GM23338 (cell line): Measurements from ENCODE around the gene FARP1. TPM values are rescaled to one million over a fixed set of nuclear protein-coding genes. Genes with fewer than 3 reads are reported as not detected.

Experiments used
- ATAC-seq: fragments of 200-7000 bp; cut with Tn5 transposase; 3 replicates; pipeline ENCODE4 v1.9.1; 2020
- DNase-seq: peaks from one replicate; pipeline ENCODE4 v3.0.0-alpha.2; 2015; ENCODE audit warnings: low spot score
- H2AFZ ChIP-seq: fragments of 200-600 bp; sonication (generic); 2 replicates; pipeline ENCODE4 v1.8.0; 2016; ENCODE audit warnings: antibody characterized with exemption, mild to moderate bottlenecking, moderate library complexity
- H3F3A ChIP-seq: fragments of 200-600 bp; sonication (generic); replicated peaks from 2 replicates; pipeline ENCODE4 v1.8.0; 2017; ENCODE audit warnings: antibody characterized with exemption, mixed run types, low read depth
- H3K27ac ChIP-seq: fragments of 200-600 bp; sonication (generic); 2 replicates; pipeline ENCODE4 v1.6.1; 2016; ENCODE audit warnings: low read depth
- H3K27me3 ChIP-seq: fragments of 200-600 bp; sonication (generic); 2 replicates; pipeline ENCODE4 v1.8.0; 2016; ENCODE audit warnings: mild to moderate bottlenecking, mixed run types, moderate library complexity; ENCODE audit not compliant: insufficient read depth
- H3K36me3 ChIP-seq: fragments of 200-600 bp; sonication (generic); 2 replicates; pipeline ENCODE4 v1.8.0; 2016; ENCODE audit warnings: mild to moderate bottlenecking; ENCODE audit not compliant: insufficient read depth
- H3K4me1 ChIP-seq: fragments of 200-600 bp; sonication (generic); 2 replicates; pipeline ENCODE4 v1.8.0; 2016; ENCODE audit warnings: mild to moderate bottlenecking, moderate library complexity; ENCODE audit not compliant: insufficient read depth
- H3K4me2 ChIP-seq: fragments of 200-600 bp; sonication (generic); 2 replicates; pipeline ENCODE4 v1.7.1; 2017; ENCODE audit warnings: mixed run types
- H3K4me3 ChIP-seq: fragments of 200-600 bp; sonication (generic); 2 replicates; pipeline ENCODE4 v1.6.1; 2016; ENCODE audit warnings: mixed run types
- H3K79me2 ChIP-seq: fragments of 200-600 bp; sonication (generic); replicated peaks from 2 replicates; pipeline ENCODE4 v1.8.0; 2017; ENCODE audit warnings: mild to moderate bottlenecking; ENCODE audit not compliant: insufficient read depth
- H3K9me2 ChIP-seq: fragments of 200-600 bp; sonication (generic); 2 replicates; pipeline ENCODE4 v1.8.0; 2017; ENCODE audit not compliant: insufficient read depth
- H4K20me1 ChIP-seq: fragments of 200-600 bp; sonication (generic); replicated peaks from 2 replicates; pipeline ENCODE4 v1.8.0; 2017; ENCODE audit warnings: mild to moderate bottlenecking; ENCODE audit not compliant: insufficient read depth
- H3K27ac Mint-ChIP-seq: 2 replicates; pipeline ENCODE4 v1.8.0; 2020; ENCODE audit warnings: inconsistent platforms, mild to moderate bottlenecking, moderate library complexity, mixed read lengths
- H3K27me3 Mint-ChIP-seq: 3 replicates; pipeline ENCODE4 v1.8.0; 2022; ENCODE audit warnings: low read depth, mild to moderate bottlenecking, moderate library complexity, mixed read lengths, inconsistent platforms; ENCODE audit not compliant: insufficient read depth, poor library complexity
- H3K36me3 Mint-ChIP-seq: 3 replicates; pipeline ENCODE4 v1.8.0; 2021; ENCODE audit warnings: low read depth, mild to moderate bottlenecking, inconsistent platforms, moderate library complexity, mixed read lengths
- H3K4me1 Mint-ChIP-seq: 3 replicates; pipeline ENCODE4 v1.8.0; 2020; ENCODE audit warnings: mild to moderate bottlenecking, inconsistent platforms, mixed read lengths
- H3K4me3 Mint-ChIP-seq: 3 replicates; pipeline ENCODE4 v1.8.0; 2021; ENCODE audit warnings: moderate library complexity, mild to moderate bottlenecking, inconsistent platforms, mixed read lengths
- H3K9me3 Mint-ChIP-seq: 3 replicates; pipeline ENCODE4 v1.8.0; 2020; ENCODE audit warnings: moderate library complexity, mild to moderate bottlenecking, inconsistent platforms, mixed read lengths
- CTCF ChIP-seq, 2 experiments: fragments of 200-600 bp in 1 of 2; sonication (generic) in 1 of 2; conservative IDR thresholded peaks; 2 replicates each; pipeline versions ENCODE4 v1.5.1 to v1.6.1; 2016 to 2017; ENCODE audit warnings: antibody characterized with exemption in 2 of 2, low read depth in 2 of 2, mild to moderate bottlenecking in 2 of 2, moderate library complexity in 1 of 2
- EZH2 ChIP-seq: fragments of 200-600 bp; sonication (generic); IDR thresholded peaks from one replicate; pipeline ENCODE4 v1.8.0; 2017; ENCODE audit warnings: antibody characterized with exemption, mild to moderate bottlenecking, low read depth; ENCODE audit not compliant: unreplicated experiment
- ZNF462 ChIP-seq: fragments of 250-450 bp; sonication (Bioruptor Pico); IDR thresholded peaks from 2 replicates; pipeline ENCODE4 v1.5.0; 2020; ENCODE audit warnings: mild to moderate bottlenecking, moderate library complexity
- polyA plus RNA-seq: library from polyadenylated mRNA; unstranded; fragments of >200 nt; fragmentation: Nextera tagmentation; extraction: Ambion mirVana; gene quantifications from 2 replicates; pipeline ENCODE4 v1.2.1, GENCODE V29; 2016
- total RNA-seq: library from RNA; depleted of rRNA; stranded (reverse); fragments of >200 nt; shearing (Covaris generic); gene quantifications from 2 replicates; pipeline ENCODE4 v1.2.3, GENCODE V29; 2014

Gene FARP1
- total and polyA plus RNA-seq, 2 experiments from 2014 or later: 53.6 to 82.5 TPM

GRCh38 chr13:98487522-98487921 is 344.6 kb downstream of the FARP1 start (continued):
- no peak for TF ChIP-seq ZNF462 (CRISPR knock-in tag)

GRCh38 chr13:98488736-98489135 is 345.8 kb downstream of the FARP1 start:
- Mint-ChIP-seq H3K4me1 (peaks cover 91% of the 10 kb centered on the region), H3K27me3 (peaks cover 13% of the 10 kb centered on the region), H3K4me3 (no peak overlapping the region), H3K27ac (no peak overlapping the region), H3K36me3 (no peaks in the 10 kb centered on the region), H3K9me3 (no peaks in the 10 kb centered on the region)
- Histone ChIP-seq H3K4me2 (no peak overlapping the region), H4K20me1 (peaks cover 61% of the 10 kb centered on the region), H3K9me2 (no peaks in the 10 kb centered on the region), H2AFZ (no peak overlapping the region), H3K4me3 (no peak overlapping the region), H3K27me3 (no peaks in the 10 kb centered on the region), H3K36me3 (no peaks in the 10 kb centered on the region), H3K27ac (peak overlapping the region; percentile 48; the same call in 1 of the 2 replicates), H3F3A (peaks cover 4% of the 10 kb centered on the region; the same call in 1 of the 2 replicates), H3K4me1 (peaks cover 94% of the 10 kb centered on the region), H3K79me2 (peaks cover 98% of the 10 kb centered on the region)
- ATAC-seq: no peak
- DNase-seq: no peak
- TF ChIP-seq EZH2 (no peak), CTCF (conservative IDR thresholded peaks at IDR 0.05; ENCODE audit: low read depth in 2 of 2) (no peak)
